Endothelial cell (in vitro differentiated cells): ENCODE data around the gene CXCR4. TPM values are rescaled to one million over a fixed set of nuclear protein-coding genes. Genes with fewer than 3 reads are reported as not detected.

Experiments
- DNase-seq: peaks from one replicate; pipeline ENCODE4 v3.0.0; 2021; ENCODE audit warnings: low spot score
- H3K27ac Mint-ChIP-seq: one replicate; pipeline ENCODE4 v1.8.0; 2021; ENCODE audit warnings: mixed read lengths, inconsistent platforms; ENCODE audit not compliant: unreplicated experiment
- H3K27me3 Mint-ChIP-seq: one replicate; pipeline ENCODE4 v1.8.0; 2021; ENCODE audit warnings: mild to moderate bottlenecking, moderate library complexity, mixed read lengths, inconsistent platforms; ENCODE audit not compliant: unreplicated experiment
- H3K36me3 Mint-ChIP-seq: one replicate; pipeline ENCODE4 v1.8.0; 2021; ENCODE audit warnings: mild to moderate bottlenecking, low read depth, mixed read lengths, inconsistent platforms; ENCODE audit not compliant: unreplicated experiment
- H3K4me1 Mint-ChIP-seq: one replicate; pipeline ENCODE4 v1.8.0; 2021; ENCODE audit warnings: mild to moderate bottlenecking, mixed read lengths, inconsistent platforms; ENCODE audit not compliant: unreplicated experiment
- H3K4me3 Mint-ChIP-seq: one replicate; pipeline ENCODE4 v1.8.0; 2021; ENCODE audit warnings: mild to moderate bottlenecking, mixed read lengths, inconsistent platforms; ENCODE audit not compliant: unreplicated experiment
- H3K9me3 Mint-ChIP-seq: one replicate; pipeline ENCODE4 v1.8.0; 2021; ENCODE audit warnings: mixed read lengths, inconsistent platforms; ENCODE audit not compliant: unreplicated experiment
- CTCF ChIP-seq: fragments of 200-600 bp; sonication (generic); IDR thresholded peaks from one replicate; pipeline ENCODE4 v1.5.0; 2021; ENCODE audit warnings: antibody characterized with exemption; ENCODE audit not compliant: unreplicated experiment
- total RNA-seq: library from RNA; stranded (reverse); fragmentation: NEBNext Ultra II Directional; extraction: Animal tissue kit (Norgen Biotek cat#: 25700); gene quantifications from one replicate; pipeline ENCODE4 v1.2.1, GENCODE V29; 2021; ENCODE audit not compliant: unreplicated experiment

The CXCR4 gene
- total RNA-seq, 1 donor from 2014 or later: 255 TPM

- H3K9me3 Mint-ChIP-seq: no peaks in the 10 kb centered on the region
- no peak overlapping the region for H3K4me3 Mint-ChIP-seq
- H3K36me3 Mint-ChIP-seq: no peaks in the 10 kb centered on the region
- no peak for DNase-seq
- H3K27me3 Mint-ChIP-seq: peaks cover 2% of the 10 kb centered on the region
- peak overlapping the region; percentile 9 for H3K27ac Mint-ChIP-seq
- peaks cover 60% of the 10 kb centered on the region for H3K4me1 Mint-ChIP-seq
- no peak for TF ChIP-seq CTCF
Measured at GRCh38 chr2:136065907-136066306, 52.0 kb downstream of the CXCR4 start.

GRCh38 chr2:136065384-136065783 lies 52.6 kb downstream of the CXCR4 start:
- no peaks in the 10 kb centered on the region for H3K36me3 Mint-ChIP-seq
- H3K4me1 Mint-ChIP-seq: peaks cover 60% of the 10 kb centered on the region
- H3K4me3 Mint-ChIP-seq: no peak overlapping the region
- peaks cover 2% of the 10 kb centered on the region for H3K27me3 Mint-ChIP-seq
- H3K27ac Mint-ChIP-seq: peak overlapping the region; percentile 9
- no peak for DNase-seq
- TF ChIP-seq CTCF: no peak
- H3K9me3 Mint-ChIP-seq: no peaks in the 10 kb centered on the region

Other genes with a start within 250 kb of the CXCR4 start
- 27.2 TPM for gene MCM6, start 241.7 kb downstream of the CXCR4 start, total RNA-seq
- 82.9 TPM for gene DARS1, start 132.5 kb downstream of the CXCR4 start, total RNA-seq